Astrocyte of the hippocampus (primary cell): ENCODE data around the gene NRARP.
A peak's percentile ranks its signal among the peaks of the same experiment; 100 is the strongest.

ENCODE experiments used
- DNase-seq: peaks from one replicate; pipeline ENCODE4 v3.0.0; 2011; ENCODE audit warnings: low read depth, low spot score

NRARP gene

DNA sequence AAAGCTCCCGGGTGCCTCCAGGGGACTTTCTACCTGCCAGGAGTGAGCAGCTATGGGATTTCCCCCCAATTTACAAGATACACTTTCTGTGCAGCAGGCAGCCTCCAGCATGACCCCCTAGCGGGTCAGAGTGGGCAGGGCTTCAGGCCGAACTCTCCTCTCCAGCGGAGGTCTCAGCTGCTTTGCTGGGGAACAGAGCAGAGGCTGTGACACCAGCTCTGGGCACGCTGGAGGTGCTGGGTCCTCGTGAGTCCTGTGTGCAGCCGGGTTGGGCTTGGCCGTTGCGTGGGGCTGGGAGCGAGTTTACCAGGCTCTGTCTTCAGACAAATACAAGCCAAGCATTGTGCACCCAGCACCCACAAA, 2.9 kb downstream of the NRARP start:
- no peak for DNase-seq

DNA sequence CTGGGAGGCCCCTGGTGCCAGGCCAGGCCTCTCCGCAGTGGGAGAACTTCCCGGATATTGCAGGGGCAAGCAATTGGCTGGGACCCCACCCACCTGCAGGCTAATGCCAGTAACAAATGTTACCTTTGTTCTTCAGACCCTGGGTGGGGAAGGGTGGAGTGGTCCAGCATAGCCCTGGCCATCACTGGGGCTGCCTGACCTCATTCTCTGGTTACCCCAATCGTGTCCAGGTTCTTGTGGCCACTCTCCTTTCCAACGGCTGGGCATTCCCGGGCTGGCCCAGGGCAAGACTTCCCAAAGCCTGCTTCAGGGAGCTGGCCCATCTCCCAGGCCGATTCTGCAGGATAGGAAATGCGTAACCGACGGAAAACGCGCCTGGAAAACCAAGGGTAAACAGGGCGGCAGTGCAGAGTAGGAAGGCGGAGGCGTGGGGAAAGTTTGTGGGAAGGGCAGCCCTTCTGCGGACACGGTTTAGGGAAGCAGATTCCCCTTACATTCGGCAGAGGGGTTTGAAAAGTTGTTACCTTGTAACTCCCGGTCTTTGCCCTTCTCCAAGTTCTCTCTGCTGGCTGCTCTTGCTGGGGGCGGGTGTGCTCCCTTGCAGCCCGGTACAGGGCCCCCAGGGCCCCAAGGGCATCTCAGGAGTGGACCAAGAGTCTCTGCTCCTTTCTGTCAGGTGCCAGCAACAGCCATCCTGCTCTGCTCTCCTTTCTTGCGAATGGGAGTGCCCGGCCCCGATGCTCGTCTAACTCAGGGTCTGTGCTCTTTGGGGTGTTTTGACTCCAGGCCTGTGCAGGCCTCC, 3.5 kb downstream of the NRARP start:
- DNase-seq, result no peak

DNA sequence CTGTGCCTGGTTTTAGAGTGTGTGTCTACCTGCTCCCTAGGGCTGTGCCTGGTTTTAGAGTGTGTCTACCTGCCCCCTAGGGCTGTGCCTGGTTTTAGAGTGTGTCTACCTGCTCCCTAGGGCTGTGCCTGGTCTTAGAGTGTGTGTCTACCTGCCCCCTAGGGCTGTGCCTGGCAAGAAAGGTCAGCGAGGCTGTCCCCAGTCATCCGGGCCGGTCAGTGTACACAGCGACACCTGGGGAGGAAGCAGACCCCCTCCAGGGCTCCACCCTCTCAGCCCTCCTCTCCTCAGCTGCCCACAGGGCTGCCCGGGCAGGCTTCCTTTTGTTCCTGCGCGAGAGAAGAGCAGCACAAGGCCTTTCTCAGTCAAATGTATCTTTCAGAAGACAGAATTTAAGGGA, 4.1 kb downstream of the NRARP start:
- no peak for DNase-seq

DNA sequence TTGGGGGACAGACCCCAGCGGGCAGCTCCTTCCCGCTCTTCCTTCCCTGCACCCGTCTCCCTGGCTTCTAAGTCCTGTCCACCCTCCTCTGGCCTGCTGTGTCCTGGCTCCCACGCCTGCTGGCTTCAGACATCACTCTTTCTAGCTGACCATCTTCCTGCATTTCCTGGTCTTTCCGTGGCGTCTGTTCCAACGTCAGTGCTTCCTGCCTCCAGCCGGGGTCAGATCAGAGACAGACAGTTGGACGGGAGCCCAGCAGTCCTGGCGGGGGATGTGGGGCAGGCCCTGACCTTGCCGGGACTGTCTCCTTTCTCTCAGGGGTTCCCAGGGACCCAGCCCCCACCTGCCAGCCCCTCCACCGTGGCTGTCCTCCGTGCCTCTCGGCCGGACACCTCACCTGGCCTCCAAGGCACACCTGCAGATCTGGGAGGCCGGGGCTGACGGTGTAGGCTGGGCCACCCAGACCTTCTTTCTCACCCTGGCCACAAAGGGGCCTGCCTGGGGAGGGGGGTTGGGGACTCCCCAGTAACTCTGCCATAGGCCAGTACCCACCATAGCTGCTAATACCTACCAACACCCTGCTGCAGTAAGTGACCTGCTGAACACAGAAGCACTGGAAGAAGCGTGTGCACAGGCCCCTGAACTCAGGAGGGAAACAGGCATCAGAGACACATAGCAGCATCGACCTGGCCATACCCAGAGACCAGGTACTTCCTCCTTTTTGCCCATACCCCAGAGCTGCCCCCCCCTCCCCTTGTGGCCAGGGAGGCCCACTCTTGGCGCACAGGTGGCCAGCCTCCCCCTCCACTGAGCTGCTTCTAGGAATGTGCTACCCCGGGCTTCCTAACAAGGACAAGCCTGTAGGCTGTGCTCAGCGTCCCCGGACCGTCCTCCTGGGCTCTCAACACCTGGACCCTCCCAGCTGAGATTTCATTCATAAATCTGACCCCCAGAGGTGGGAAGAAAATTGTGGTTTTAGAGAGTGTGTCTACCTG, 5.1 kb downstream of the NRARP start:
- no peak for DNase-seq

DNA sequence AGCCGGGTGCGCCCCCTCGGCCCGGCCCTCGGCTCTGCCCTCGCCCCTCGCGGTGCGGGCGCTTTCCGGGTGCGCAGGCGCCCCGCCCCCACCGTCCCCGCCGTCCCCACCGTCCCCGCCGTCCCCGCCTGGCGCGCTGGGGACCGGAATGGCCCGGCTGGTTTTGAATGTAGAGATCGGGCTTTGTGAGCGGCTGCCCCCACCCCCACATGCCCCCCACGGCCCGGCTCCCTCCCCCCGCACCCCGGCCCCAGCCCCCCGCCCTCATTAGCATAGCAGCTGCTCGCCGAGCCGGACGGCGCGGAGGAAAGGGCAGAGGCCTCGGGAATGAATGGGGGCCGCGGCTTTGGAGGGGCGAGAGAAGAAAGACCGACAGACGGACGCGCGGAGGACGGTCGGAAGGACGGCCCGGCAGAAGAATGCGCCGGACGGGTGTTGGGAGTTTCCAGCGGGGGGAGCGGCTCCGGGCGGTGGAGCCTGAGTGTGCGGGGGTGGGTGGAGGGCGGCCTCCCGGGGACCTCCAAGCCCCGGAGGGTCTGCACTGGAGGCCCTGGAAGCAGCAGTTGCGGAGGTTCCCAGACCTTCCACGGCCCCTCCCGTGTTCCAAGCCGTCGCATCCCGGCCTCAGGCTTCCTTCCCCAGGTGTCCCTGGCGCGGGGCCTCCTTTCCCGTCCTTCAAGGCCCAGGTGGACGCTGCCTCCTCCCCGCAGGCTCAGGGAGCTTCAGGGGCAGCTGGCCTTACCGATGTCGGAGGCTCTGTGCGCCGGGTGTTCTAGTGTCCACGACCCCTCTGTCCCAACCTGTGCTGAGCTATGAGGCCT, 6.0 kb downstream of the NRARP start:
- no peak for DNase-seq

DNA sequence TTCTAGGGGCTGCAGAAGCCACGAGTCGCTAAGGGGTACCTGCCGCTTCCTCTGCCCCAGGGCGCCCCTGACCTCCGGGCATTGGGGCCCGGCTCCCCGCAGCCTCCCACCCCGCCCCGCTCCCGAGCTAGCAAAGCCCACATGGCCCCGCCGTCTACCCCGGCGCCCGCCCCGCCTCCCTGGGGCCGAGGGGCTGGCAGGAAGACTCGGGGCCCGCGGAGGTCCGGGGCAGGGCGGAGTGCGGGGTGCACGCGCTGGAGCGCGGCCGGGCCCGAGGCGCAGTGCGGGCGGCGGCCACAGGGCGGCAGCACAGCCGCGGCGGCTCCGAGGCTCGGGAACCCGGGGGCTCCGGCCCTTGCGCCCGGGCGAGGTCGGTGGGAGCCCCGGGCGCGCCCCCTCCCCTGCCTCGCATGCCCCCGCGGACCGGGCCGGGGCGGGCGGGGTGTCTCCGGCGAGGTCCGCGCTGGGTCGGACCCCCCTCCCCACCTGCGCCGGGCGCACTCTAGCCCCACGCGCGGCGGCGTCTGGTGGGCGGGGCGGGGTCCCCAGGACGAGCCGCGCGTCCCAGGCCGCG, 6.7 kb downstream of the NRARP start:
- DNase-seq, result peak; percentile 71

DNA sequence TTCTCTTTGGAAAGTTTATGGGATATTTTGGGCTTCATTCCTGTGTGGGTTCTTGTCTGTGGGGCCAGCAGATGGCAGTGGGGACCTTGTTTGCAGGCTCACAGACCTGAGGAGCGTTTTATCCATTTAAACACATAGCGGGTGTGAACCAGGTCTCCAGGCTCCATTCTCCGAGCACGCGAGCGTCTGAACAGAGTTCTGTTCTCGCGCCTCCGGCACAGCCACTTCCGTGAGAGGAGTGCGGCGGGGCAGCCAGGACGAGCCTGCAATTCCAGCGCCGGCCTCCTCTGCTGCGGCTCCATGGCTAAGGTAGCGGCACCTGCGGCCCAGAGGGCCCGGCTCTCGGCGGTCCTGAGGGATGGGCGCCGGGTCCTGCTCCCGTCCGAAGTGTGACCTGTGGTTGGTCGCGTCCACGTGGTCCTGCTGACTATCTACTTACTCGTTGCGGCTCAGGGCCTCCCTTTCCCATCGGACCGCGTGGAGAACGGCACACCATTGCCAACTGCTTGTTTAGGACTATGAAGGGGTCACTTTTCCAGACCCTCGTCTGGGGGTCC, 7.3 kb downstream of the NRARP start:
- peak; percentile 62 for DNase-seq

DNA sequence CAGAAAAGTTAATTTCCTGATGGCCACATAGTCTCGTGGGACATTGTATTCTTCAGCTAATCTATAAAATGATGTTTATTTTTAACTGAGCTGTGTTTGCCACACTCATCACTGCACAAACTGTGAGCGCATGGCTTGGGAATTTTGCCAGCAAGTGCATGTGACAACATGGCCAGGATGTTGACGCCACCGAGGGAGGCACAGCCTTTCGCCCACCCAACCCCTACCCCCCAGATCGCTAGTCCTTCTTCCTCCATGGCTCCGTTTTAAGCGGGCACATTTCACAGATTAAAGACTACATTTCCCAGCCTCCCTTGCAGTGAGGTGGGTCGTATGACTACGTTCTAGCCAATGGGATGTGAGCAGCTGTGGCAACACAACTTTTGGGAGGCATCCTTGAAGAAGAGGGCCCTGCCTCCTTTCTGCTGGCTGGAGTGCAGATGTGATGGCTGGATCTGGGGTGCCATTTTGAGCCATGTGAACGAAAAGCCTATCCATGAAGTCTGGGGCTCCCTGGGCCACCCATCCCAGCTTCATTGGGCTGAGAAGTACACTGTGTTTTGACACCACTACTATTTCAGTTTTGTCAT, 7.9 kb downstream of the NRARP start:
- DNase-seq, result no peak

DNA sequence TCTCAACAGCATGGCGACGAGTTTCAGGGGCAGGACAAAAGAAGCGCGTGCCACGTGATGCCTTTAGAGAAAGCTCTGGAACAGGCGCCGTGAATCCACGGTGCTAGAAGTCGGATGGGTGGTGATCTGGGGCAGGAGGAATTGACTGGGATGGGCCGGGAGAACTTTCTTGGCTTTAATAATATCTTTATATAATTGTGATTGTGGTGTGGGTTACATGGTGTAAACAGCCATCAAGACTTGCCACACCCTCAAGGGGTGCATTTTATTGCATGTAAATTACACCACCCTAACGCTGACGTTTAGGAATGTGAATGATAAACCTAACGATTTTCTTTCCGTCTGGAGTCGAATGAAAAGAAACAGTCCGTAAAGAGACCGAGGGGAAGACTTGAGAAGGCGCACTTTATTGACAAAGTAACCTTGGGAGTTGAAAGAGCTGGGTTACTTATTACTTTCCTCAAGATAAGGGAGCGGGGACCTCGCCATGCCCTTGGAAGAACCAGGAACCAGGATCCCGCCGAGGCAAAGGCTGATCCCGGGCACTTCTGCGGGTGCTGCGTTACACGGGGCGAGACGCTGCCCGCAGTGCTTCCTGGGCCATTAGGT, 8.5 kb downstream of the NRARP start:
- DNase-seq, result no peak

DNA sequence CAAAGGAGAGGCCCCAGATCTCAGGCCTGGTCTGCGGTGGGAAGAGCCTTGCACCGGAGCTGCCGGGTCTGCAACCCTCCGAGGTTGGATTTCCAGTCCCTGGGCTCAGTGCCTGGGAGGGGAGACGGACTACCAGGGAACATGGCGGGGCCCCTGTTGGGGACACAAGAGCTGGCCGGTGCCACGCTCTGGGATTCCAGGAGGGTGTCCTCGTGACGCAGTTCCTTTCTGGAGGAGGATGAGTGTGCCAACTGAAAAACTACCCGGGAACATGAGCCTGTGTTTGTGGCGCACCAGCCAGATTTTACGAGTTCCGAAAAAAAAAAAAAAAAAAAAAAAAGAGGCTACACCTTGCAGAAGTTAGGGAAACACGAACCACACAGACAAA, 9.0 kb downstream of the NRARP start:
- DNase-seq, result no peak

DNA sequence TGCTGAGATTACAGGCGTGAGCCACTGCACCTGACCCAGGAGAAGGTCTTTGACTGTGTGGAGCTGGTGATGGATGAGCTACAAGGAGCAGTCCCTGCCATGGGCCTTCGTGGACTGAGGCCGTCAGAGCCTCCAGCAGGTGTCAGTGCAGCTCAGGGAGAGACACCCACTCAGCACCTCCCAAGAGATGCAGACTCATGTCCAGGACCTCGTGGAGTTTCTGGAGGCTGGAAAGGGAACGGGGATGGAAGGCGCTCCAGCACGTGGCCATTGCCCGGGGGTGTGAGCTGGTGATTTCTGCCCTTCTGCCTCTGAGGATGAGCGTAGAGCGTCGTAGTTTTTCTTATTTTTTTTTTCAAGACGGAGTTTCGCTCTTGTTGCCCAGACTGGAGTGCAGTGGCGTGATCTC, 15.1 kb downstream of the NRARP start:
- DNase-seq, result peak; percentile 73

DNA sequence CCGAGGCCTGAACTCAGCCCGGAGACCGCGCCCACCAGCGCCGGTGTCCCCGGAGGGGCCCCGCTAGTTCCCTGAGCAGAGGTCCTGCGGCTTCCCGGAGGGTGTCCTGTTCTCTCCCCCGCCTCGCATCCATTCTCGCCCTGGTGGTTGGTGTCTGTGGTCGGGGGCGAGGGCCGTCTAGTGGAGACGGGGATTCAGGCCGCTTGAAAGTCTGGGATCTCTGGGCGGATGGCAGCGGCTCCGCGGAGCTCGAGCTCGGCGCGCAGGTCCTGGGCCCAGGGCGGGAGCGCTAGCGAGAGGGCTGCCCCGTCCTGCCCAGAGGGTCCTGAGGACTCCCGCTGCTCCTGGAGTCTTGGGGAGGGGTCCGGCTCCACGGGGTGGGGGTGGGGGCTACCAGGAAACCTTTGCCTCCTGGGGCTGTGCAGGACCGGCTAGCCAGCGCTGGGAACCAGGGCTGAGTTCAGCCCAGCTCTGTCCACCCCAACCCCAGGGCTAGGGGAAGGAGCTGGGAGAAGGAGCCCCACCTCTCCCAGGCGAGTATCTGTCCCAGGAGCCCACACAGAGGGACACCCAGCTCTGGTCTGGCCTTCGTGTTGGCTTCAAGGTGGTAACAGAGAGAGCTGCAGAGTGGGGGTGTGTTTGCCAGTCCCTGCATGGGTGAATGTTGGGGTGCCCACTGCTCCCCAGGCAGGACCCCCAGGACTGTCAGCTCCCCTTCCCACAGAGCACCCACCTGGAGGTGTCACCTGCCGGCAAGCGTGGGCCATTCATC, 20.5 kb downstream of the NRARP start:
- no peak for DNase-seq

DNA sequence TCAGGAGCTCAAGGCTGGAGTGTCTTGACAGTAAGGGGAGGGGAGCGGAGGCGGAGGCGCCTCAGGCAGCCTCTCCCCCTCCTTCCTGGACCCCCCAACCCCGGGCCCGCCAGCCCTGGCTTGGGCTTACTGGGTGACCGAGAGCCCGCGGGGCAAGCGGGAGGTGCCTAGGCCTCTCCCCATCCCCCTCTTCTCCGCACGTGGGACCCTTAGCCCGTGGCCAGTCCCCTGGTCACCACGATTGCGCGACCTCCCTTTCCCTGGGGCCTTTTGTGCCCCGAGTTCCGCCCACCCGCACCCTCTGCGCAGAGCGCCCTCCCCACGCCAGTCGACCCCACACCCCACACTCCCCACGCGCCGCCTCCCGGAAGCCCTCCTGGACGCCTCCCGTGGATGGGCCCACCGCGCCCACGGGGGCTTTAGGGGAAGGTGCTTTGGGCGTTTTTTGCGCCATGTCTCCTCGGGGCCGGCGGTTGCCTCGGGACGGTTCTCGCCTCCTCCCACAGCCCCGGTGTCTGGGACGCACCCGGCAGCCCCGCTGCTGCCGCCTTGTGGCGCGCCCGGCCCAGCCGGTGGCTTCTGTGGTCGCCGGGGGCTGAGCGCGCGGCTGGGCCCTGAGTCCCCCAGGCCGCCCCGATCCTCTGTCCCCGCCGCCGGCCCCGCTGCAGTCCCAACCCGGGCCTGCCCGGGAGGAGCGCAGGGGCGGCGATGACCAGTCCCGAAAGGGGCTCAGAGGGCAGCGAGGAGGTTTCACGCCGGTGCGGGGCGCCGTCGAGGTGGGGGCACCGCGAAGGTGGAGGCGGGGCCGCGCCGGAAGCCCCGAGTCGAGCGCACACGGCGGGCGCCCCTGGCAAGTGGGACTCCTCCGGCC, 21.4 kb downstream of the NRARP start:
- peak; percentile 74 for DNase-seq

DNA sequence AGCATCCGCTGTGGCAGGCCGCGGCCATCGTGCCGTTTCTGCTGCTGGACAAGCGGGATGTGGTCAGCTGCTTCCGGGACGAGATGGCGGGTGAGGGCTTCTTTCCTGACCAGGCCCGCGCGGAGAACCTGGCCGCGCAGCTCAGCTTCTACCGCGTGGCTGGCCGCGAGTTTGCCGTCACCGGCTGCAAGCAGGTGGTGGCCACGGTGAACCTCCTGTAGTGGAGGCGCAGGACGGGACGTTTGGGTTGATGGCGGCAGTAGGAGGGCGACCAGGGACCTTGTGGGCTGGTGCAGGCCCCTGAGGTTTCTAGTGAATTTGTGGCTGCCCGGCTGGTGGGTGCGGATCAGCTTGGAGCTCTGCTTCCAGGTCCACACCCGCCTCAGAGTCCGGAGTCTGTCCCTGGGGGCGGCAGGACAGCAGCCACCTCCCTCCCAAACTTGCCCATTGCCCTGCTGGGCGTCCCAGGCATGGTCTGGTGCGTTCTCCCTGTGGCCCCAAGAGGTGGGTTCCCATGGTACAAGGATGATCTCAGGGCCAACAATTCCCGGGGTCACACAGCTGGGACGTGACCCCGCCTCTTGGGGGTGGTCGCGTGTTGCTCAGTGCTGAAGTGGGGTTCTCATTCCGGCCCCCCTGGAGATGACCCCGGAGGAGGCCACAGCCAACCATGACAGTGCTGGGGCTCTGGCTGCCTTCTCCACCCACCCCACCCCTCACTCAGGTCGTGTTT, 22.2 kb downstream of the NRARP start:
- no peak for DNase-seq

DNA sequence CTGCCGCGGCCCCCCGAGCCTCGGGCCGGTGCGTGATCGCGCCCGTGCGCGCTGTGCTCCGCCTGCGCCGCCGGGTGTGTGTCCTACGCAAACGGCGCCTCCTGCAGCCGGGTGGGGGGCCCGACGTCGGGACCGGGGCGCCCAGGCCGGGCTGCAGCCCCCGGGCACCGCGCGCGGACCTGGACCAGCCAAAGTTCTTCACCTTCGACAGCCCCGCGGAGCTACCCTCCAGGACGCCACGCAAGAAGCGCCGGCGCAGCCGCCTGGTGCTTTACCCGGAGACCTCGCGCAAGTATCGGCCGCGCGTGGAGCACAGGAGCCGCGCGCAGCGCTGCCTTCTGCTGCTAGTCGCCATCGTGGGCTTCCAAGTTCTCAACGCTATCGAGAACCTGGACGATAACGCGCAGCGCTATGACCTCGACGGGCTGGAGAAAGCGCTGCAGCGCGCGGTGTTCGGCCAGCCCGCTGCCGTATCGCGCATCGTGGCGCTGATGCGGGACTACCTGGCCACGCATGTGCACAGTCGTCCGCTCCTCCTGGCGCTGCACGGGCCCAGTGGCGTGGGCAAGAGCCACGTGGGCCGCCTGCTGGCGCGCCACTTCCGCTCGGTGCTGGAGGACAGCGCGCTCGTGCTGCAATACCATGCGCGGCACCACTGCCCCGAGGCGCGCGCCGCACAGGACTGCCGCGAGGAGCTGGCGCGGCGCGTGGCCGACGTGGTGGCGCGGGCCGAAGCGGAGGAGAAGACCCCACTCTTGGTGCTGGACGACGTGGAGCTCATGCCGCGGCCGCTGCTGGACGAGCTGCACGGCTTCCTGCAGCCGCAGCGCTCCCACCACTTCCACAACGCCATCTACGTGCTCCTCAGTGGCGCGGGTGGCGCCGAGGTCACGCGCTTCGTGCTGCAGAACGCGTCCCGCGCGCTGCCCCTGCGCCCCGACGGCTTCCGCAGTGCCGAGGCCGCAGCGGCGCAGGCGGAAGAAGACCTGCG, 23.1 kb downstream of the NRARP start:
- no peak for DNase-seq

DNA sequence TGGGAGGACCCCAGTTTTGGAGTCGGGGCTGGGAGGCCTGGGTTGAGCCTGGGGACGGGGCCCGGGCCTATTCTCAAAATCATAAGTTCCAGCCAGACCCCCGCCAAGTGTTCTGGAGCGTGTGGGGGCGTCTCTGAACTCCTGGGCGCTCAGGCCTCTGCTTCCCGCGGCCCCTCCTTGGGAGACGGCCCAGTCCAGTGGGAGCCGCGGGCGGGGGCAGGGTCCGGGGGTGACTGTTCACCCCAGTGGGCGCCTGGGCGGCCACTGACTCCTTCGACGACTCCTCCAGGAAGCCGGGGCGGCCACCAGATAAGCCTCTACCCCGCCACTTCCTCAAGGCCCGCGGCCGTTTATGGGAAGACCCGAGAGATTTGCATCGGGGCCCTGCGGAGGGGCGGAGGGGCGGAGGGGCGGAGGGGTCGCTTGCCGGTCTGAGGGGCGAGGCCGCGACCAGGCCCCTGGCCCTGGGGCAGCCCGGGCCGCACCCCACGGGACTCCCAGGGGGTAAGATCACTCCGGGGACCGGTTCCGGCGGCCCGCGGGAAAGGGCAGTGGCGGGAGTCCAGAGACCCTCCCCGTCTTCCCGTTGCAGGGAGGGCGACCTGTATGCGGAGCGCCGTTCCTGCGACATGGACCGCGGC, 23.9 kb downstream of the NRARP start:
- DNase-seq, result peak; percentile 36
